Upper lobe of left lung (tissue), 4 donors: ENCODE measurements around the gene SMAD6.

Source experiments
- CTCF ChIP-seq, 6 experiments: fragments of 450-650 bp in 4 of 6; fragments of 200-600 bp in 2 of 6; sonication (generic) in 2 of 6; IDR thresholded peaks; one replicate each; pipeline ENCODE4 v1.5.1; 2016 to 2019; ENCODE audit warnings: antibody characterized with exemption in 6 of 6
- EP300 ChIP-seq, 4 donors: sonication (generic); formaldehyde crosslinking; IDR thresholded peaks; one replicate each; pipeline ENCODE4 v1.5.1; 2017; ENCODE audit warnings: antibody characterized with exemption in 4 of 4, control low read depth in 2 of 4
- POLR2A ChIP-seq, 4 donors: fragments of 450-650 bp; IDR thresholded peaks; one replicate each; pipeline ENCODE4 v1.5.1; 2016 to 2017; ENCODE audit warnings: antibody characterized with exemption in 4 of 4, mild to moderate bottlenecking in 2 of 4
- POLR2AphosphoS5 ChIP-seq, 2 donors: sonication (generic); formaldehyde crosslinking; IDR thresholded peaks; one replicate each; pipeline ENCODE4 v1.5.1; 2017; ENCODE audit warnings: antibody characterized with exemption in 2 of 2

GRCh38 chr15:66738595-66738994, 36.6 kb downstream of the SMAD6 start:
- TF ChIP-seq POLR2A (IDR thresholded peaks at IDR 0.05) (no peak), CTCF (IDR thresholded peaks at IDR 0.05) (no peak), EP300 (IDR thresholded peaks at IDR 0.05) (no peak), POLR2AphosphoS5 (IDR thresholded peaks at IDR 0.05) (no peak)
